H1 (cell line): Measurements from ENCODE around the gene ZBTB9. TPM values are rescaled to one million over a fixed set of nuclear protein-coding genes. Genes with fewer than 3 reads are reported as not detected.

Experiments
- CTCF ChIA-PET: fragments of 300-600 bp; sonication (Branson Sonifier 250); formaldehyde crosslinking; loops from one replicate; lab custom pipeline; 2021; ENCODE audit not compliant: partially characterized antibody; lab: Charles Lee
- POLR2A ChIA-PET: fragments of 300-600 bp; sonication (Branson Sonifier 250); formaldehyde crosslinking; loops from one replicate; lab custom pipeline; 2021; ENCODE audit warnings: inconsistent platforms; ENCODE audit not compliant: partially characterized antibody; lab: Charles Lee
- DNase-seq, 2 experiments: peaks; one replicate each; pipeline versions ENCODE4 v3.0.0 to v3.0.0-alpha.2; 2010 to 2022; ENCODE audit warnings: low spot score in 2 of 2, low read depth in 1 of 2, mixed read lengths in 1 of 2
- FAIRE-seq: peaks from 2 replicates; lab custom pipeline; 2011; peaks lifted over from hg19 to GRCh38; lab: Jason Lieb, UNC
- H2AFZ ChIP-seq: 2 replicates; pipeline ENCODE4 v1.8.1; 2012; ENCODE audit warnings: low read length, inconsistent platforms
- H2AK5ac ChIP-seq: 2 replicates; pipeline ENCODE4 v1.6.1; 2013; ENCODE audit warnings: low read depth, low read length
- H2BK120ac ChIP-seq: replicated peaks from 2 replicates; pipeline ENCODE3; 2013; ENCODE audit warnings: low read depth, low read length, inconsistent platforms
- H2BK12ac ChIP-seq: 2 replicates; pipeline ENCODE4 v1.6.1; 2013; ENCODE audit warnings: low read depth, low read length
- H2BK15ac ChIP-seq: 2 replicates; pipeline ENCODE4 v1.6.1; 2013; ENCODE audit warnings: low read length
- H2BK20ac ChIP-seq: 2 replicates; pipeline ENCODE4 v1.6.1; 2013; ENCODE audit warnings: low read length
- H2BK5ac ChIP-seq: 2 replicates; pipeline ENCODE4 v1.6.1; 2013; ENCODE audit warnings: low read depth, low read length
- H3K14ac ChIP-seq: 2 replicates; pipeline ENCODE4 v1.6.1; 2013; ENCODE audit warnings: inconsistent platforms; ENCODE audit not compliant: insufficient read length
- H3K18ac ChIP-seq: 2 replicates; pipeline ENCODE4 v1.6.1; 2013; ENCODE audit warnings: low read length; ENCODE audit errors: extremely low read depth
- H3K23ac ChIP-seq: 2 replicates; pipeline ENCODE4 v1.6.1; 2013; ENCODE audit warnings: inconsistent platforms; ENCODE audit not compliant: insufficient read length
- H3K23me2 ChIP-seq: 2 replicates; pipeline ENCODE4 v1.6.1; 2013; ENCODE audit warnings: low read depth, low read length
- H3K27ac ChIP-seq: 2 replicates; pipeline ENCODE4 v1.6.1; 2011; ENCODE audit warnings: low read depth, low read length, inconsistent platforms
- H3K27me3 ChIP-seq, 4 experiments: replicated peaks in 1 of 4; 1 replicate in 1 of 4; 2 replicates in 3 of 4; pipeline versions ENCODE4 v1.6.1 to v1.8.1; 2011 to 2013; ENCODE audit warnings: low read length in 3 of 4, mild to moderate bottlenecking in 3 of 4, inconsistent platforms in 2 of 4, mixed read lengths in 2 of 4, moderate library complexity in 1 of 4; ENCODE audit not compliant: control insufficient read depth in 3 of 4, insufficient read depth in 3 of 4; ENCODE audit errors: extremely low read depth in 1 of 4
- H3K36me3 ChIP-seq, 4 experiments: 2 replicates each; pipeline versions ENCODE4 v1.6.1 to v1.8.1; 2011 to 2013; ENCODE audit warnings: mild to moderate bottlenecking in 4 of 4, low read length in 3 of 4, moderate library complexity in 2 of 4, control low read depth in 1 of 4, inconsistent platforms in 1 of 4; ENCODE audit not compliant: insufficient read depth in 4 of 4, control insufficient read depth in 2 of 4
- H3K4ac ChIP-seq: replicated peaks from 2 replicates; pipeline ENCODE3; 2013; ENCODE audit warnings: low read length, low read depth, mixed read lengths, inconsistent platforms; ENCODE audit not compliant: insufficient read length
- H3K4me1 ChIP-seq, 4 experiments: replicated peaks in 1 of 4; 1 replicate in 1 of 4; 2 replicates in 3 of 4; pipeline versions ENCODE4 v1.6.1 to v1.8.1; 2011 to 2013; ENCODE audit warnings: low read length in 3 of 4, inconsistent platforms in 2 of 4, mixed read lengths in 1 of 4; ENCODE audit not compliant: insufficient read depth in 4 of 4, control insufficient read depth in 3 of 4
- H3K4me2 ChIP-seq, 2 experiments: 2 replicates each; pipeline versions ENCODE4 v1.6.1 to v1.8.1; 2011 to 2013; ENCODE audit warnings: low read depth in 2 of 2, low read length in 2 of 2, control low read depth in 1 of 2, inconsistent platforms in 1 of 2, mild to moderate bottlenecking in 1 of 2; ENCODE audit not compliant: insufficient read depth in 1 of 2
- H3K4me3 ChIP-seq, 4 experiments: fragments of 200-600, 300-600 bp in 1 of 4; sonication (generic), shearing (Covaris generic), sonication (Bioruptor Twin) in 1 of 4; 2 replicates each; pipeline versions ENCODE4 v1.5.1 to v1.8.1; 2011 to 2016; ENCODE audit warnings: low read length in 4 of 4, low read depth in 3 of 4, control low read depth in 2 of 4, inconsistent platforms in 2 of 4, mild to moderate bottlenecking in 2 of 4, mixed read lengths in 1 of 4, moderate library complexity in 1 of 4; ENCODE audit not compliant: insufficient read depth in 2 of 4; ENCODE audit errors: extremely low read depth in 1 of 4
- H3K56ac ChIP-seq: replicated peaks from 2 replicates; pipeline ENCODE3; 2013; ENCODE audit warnings: low read depth, mild to moderate bottlenecking, mixed read lengths, low read length, inconsistent platforms; ENCODE audit not compliant: insufficient read length
- H3K79me1 ChIP-seq: 2 replicates; pipeline ENCODE4 v1.6.1; 2013; ENCODE audit warnings: low read depth, low read length, control low read depth
- H3K79me2 ChIP-seq, 2 experiments: 2 replicates each; pipeline versions ENCODE4 v1.6.1 to v1.8.1; 2012 to 2013; ENCODE audit warnings: low read length in 2 of 2, mild to moderate bottlenecking in 2 of 2, inconsistent platforms in 1 of 2; ENCODE audit not compliant: insufficient read depth in 2 of 2, control insufficient read depth in 1 of 2
- H3K9ac ChIP-seq, 4 experiments: replicated peaks in 1 of 4; 1 replicate in 1 of 4; 2 replicates in 3 of 4; pipeline versions ENCODE4 v1.6.1 to v1.8.1; 2011 to 2013; ENCODE audit warnings: low read depth in 3 of 4, low read length in 3 of 4, control low read depth in 2 of 4, mild to moderate bottlenecking in 2 of 4, moderate library complexity in 2 of 4, inconsistent platforms in 1 of 4; ENCODE audit errors: extremely low read depth in 1 of 4
- H3K9me3 ChIP-seq, 2 experiments: 2 replicates each; pipeline versions ENCODE4 v1.6.1 to v1.8.1; 2012 to 2013; ENCODE audit warnings: mild to moderate bottlenecking in 2 of 2, moderate library complexity in 2 of 2, control low read depth in 1 of 2, inconsistent platforms in 1 of 2, low read depth in 1 of 2, low read length in 1 of 2, mixed read lengths in 1 of 2; ENCODE audit not compliant: insufficient read depth in 2 of 2
- H4K20me1 ChIP-seq, 2 experiments: replicated peaks in 1 of 2; 2 replicates each; pipeline versions ENCODE3 to v1.8.1; 2011 to 2013; ENCODE audit warnings: inconsistent platforms in 2 of 2, low read length in 2 of 2, mild to moderate bottlenecking in 1 of 2; ENCODE audit not compliant: insufficient read depth in 2 of 2, control insufficient read depth in 1 of 2
- H4K5ac ChIP-seq: 2 replicates; pipeline ENCODE4 v1.6.1; 2013; ENCODE audit warnings: low read length, low read depth, mixed read lengths, inconsistent platforms; ENCODE audit not compliant: insufficient read length
- H4K8ac ChIP-seq: 2 replicates; pipeline ENCODE4 v1.8.0; 2013; ENCODE audit warnings: mild to moderate bottlenecking, moderate library complexity, low read length, inconsistent platforms; ENCODE audit not compliant: insufficient read depth; ENCODE audit errors: extremely low read depth
- H4K91ac ChIP-seq: replicated peaks from 2 replicates; pipeline ENCODE3; 2013; ENCODE audit warnings: low read length, mixed read lengths, inconsistent platforms; ENCODE audit not compliant: insufficient read length
- CEBPB ChIP-seq: IDR thresholded peaks from 2 replicates; pipeline ENCODE4 v1.6.1; 2012; ENCODE audit warnings: low read depth, low read length
- CHD2 ChIP-seq: IDR thresholded peaks from 2 replicates; pipeline ENCODE4 v1.6.1; 2012; ENCODE audit warnings: low read length, improper control_type of control experiment
- POLR2AphosphoS5 ChIP-seq: IDR thresholded peaks from 2 replicates; pipeline ENCODE4 v1.6.1; 2011; ENCODE audit warnings: low read depth, low read length
- WGBS, 2 experiments: shearing (Covaris generic) in 1 of 2; methylation state at CpG; one replicate each; pipeline versions ENCODE4 v1.1.6 to v1.1.7; 2013 to 2015; ENCODE audit warnings: low lambda C conversion rate in 2 of 2, mixed read lengths in 2 of 2, inconsistent platforms in 1 of 2, low coverage in 1 of 2, missing lambda C conversion rate in 1 of 2; ENCODE audit not compliant: insufficient replicate concordance in 2 of 2, insufficient coverage in 1 of 2, insufficient read length in 1 of 2; ENCODE audit errors: extremely low coverage in 1 of 2, missing lambda C conversion rate in 1 of 2; 5-methylcytosine and 5-hydroxymethylcytosine counted together
- polyA plus RNA-seq, 7 experiments: library from polyadenylated mRNA; depleted of rRNA in 3 of 7; stranded (reverse) in 5 of 7; unstranded in 2 of 7; fragments of >200 nt in 5 of 7; fragments of 200-250 nt in 2 of 7; gene quantifications; 1 replicate in 5 of 7; 2 replicates in 1 of 7; 4 replicates in 1 of 7; pipeline versions ENCODE4 v1.2.1 to v1.2.3, GENCODE V29; 2011 to 2013; ENCODE audit warnings: missing spikeins in 2 of 7, mixed read lengths in 2 of 7
- total RNA-seq: library from RNA; stranded (reverse); fragmentation: NEBNext Ultra II Directional; extraction: Animal tissue kit (Norgen Biotek cat#: 25700); gene quantifications from 2 replicates; pipeline ENCODE4 v1.2.1, GENCODE V29; 2021

The ZBTB9 gene
- total and polyA plus RNA-seq, 2 of the 8 experiments (the other 6 are each of a cell fraction or from before 2014, with no cell fraction given), result 16.9 to 20.2 TPM

- no peak overlapping the region for H3K18ac ChIP-seq
- no peak overlapping the region for H3K27ac ChIP-seq
- H3K23ac ChIP-seq, result no peak overlapping the region
- H2BK5ac ChIP-seq, result no peak overlapping the region
- H3K4ac ChIP-seq, result no peak overlapping the region
- H2AFZ ChIP-seq, result no peak overlapping the region
- no peak overlapping the region for H3K56ac ChIP-seq
- ChIA-PET POLR2A (interaction anchor here (1.5 to 17.2 kb wide), 4 partner anchors 9 to 76 kb away, joined by 3 to 381 read pairs (median 5); no protein-coding TSS in a partner anchor), CTCF (interaction anchor here (0.8 to 3.5 kb wide), 2 partner anchors 10 to 14 kb away, joined by 3 to 16 read pairs; no protein-coding TSS in a partner anchor)
- H3K79me2 ChIP-seq, result peaks cover 0 to 8% of the 10 kb centered on the region in 2 experiments; a peak in 2 of 4 replicates
- no peak overlapping the region for H3K14ac ChIP-seq
- peaks cover 39 to 66% (median 43%) of the 10 kb centered on the region in 4 experiments for H3K36me3 ChIP-seq
- peaks cover 0 to 5% (median 4%) of the 10 kb centered on the region in 4 experiments; a peak in 6 of 7 replicates for H3K4me1 ChIP-seq
- H2AK5ac ChIP-seq, result no peak overlapping the region
- H3K27me3 ChIP-seq, result no peaks in the 10 kb centered on the region
- no peaks in the 10 kb centered on the region for H3K9me3 ChIP-seq
- H3K23me2 ChIP-seq, result peaks cover 9% of the 10 kb centered on the region
- H3K79me1 ChIP-seq, result peaks cover 1% of the 10 kb centered on the region
- H2BK20ac ChIP-seq, result no peak overlapping the region
- no peak for DNase-seq
- no peak overlapping the region for H3K4me2 ChIP-seq
- no peak for FAIRE-seq
- H4K5ac ChIP-seq, result no peak overlapping the region
- H3K9ac ChIP-seq, result no peak overlapping the region
- no peak overlapping the region for H4K91ac ChIP-seq
- H4K8ac ChIP-seq, result no peak overlapping the region
- 89% methylated on average over 3 of the region's 3 CpGs; no CpG with 5 or more reads in 1 of the 2 experiments for WGBS, 2 experiments
- H3K4me3 ChIP-seq, result no peak overlapping the region
- no peak overlapping the region for H2BK15ac ChIP-seq
- no peak overlapping the region for H2BK12ac ChIP-seq
- peaks cover 10 to 15% of the 10 kb centered on the region in 2 experiments for H4K20me1 ChIP-seq
- no peak overlapping the region for H2BK120ac ChIP-seq
- TF ChIP-seq CHD2 (no peak), POLR2AphosphoS5 (0 out of 2 replicates have a peak, but pooled peaks have one; percentile 14), CEBPB (no peak)
Measured at GRCh38 chr6:33450434-33450833, 3.9 kb upstream of the ZBTB9 start.
